Upper lobe of left lung (tissue), 6 donors: Measurements from ENCODE around the gene ZNF385B. TPM values are rescaled to one million over a fixed set of nuclear protein-coding genes. Genes with fewer than 3 reads are reported as not detected.

ENCODE experiments used
- ATAC-seq, 2 donors: fragments of 200-7000 bp; cut with Tn5 transposase; one replicate each; pipeline ENCODE4 v1.9.1; 2022; ENCODE audit warnings: mild to moderate bottlenecking in 2 of 2, moderate library complexity in 2 of 2; ENCODE audit not compliant: low FRiP score in 2 of 2
- DNase-seq, 2 donors: peaks; one replicate each; pipeline ENCODE4 v3.0.0-alpha.2; 2019 to 2020
- H3K27ac ChIP-seq, 4 donors: fragments of 200-600 bp; sonication (generic); one replicate each; pipeline ENCODE4 v1.5.1; 2016 to 2019
- H3K27me3 ChIP-seq, 4 donors: fragments of 200-600 bp; sonication (generic); one replicate each; pipeline ENCODE4 v1.5.1; 2017 to 2019
- H3K36me3 ChIP-seq, 4 donors: fragments of 200-600 bp; sonication (generic); one replicate each; pipeline ENCODE4 v1.5.1; 2016 to 2019
- H3K4me1 ChIP-seq, 4 donors: fragments of 200-600 bp; sonication (generic); one replicate each; pipeline ENCODE4 v1.5.1; 2018 to 2019
- H3K4me3 ChIP-seq, 4 donors: fragments of 200-600 bp; sonication (generic); one replicate each; pipeline ENCODE4 v1.5.1; 2017 to 2019; ENCODE audit warnings: mild to moderate bottlenecking in 2 of 4, moderate library complexity in 1 of 4
- H3K9me3 ChIP-seq, 4 donors: fragments of 200-600 bp; sonication (generic); one replicate each; pipeline ENCODE4 v1.5.1; 2018 to 2019
- CTCF ChIP-seq, 6 experiments: fragments of 450-650 bp in 4 of 6; fragments of 200-600 bp in 2 of 6; sonication (generic) in 2 of 6; IDR thresholded peaks; one replicate each; pipeline ENCODE4 v1.5.1; 2016 to 2019; ENCODE audit warnings: antibody characterized with exemption in 6 of 6
- EP300 ChIP-seq, 4 donors: sonication (generic); formaldehyde crosslinking; IDR thresholded peaks; one replicate each; pipeline ENCODE4 v1.5.1; 2017; ENCODE audit warnings: antibody characterized with exemption in 4 of 4, control low read depth in 2 of 4
- POLR2A ChIP-seq, 4 donors: fragments of 450-650 bp; IDR thresholded peaks; one replicate each; pipeline ENCODE4 v1.5.1; 2016 to 2017; ENCODE audit warnings: antibody characterized with exemption in 4 of 4, mild to moderate bottlenecking in 2 of 4
- POLR2AphosphoS5 ChIP-seq, 2 donors: sonication (generic); formaldehyde crosslinking; IDR thresholded peaks; one replicate each; pipeline ENCODE4 v1.5.1; 2017; ENCODE audit warnings: antibody characterized with exemption in 2 of 2
- WGBS, 2 donors: methylation state at CpG; one replicate each; pipeline ENCODE4 v1.1.5; 2017 to 2018; 5-methylcytosine and 5-hydroxymethylcytosine counted together
- total RNA-seq, 6 donors: library from RNA; depleted of rRNA in 4 of 6; stranded (reverse); fragments of >200 nt in 4 of 6; gene quantifications; one replicate each; pipeline versions ENCODE4 v1.1.0 to v1.2.1, GENCODE V29; 2016 to 2021
- donor health status: DM: no; HTN: no; CAD: no; lungs with moderate emphysema.
- donor health status: DM: no; HTN: yes; CAD: no; lungs with severe emphysema.

ZNF385B gene
- total RNA-seq, 6 donors from 2014 or later: 22.1 to 93.5 (median 40.2) TPM

GRCh38 chr2:179429060-179429471 is 432.3 kb downstream of the ZNF385B start:
- ATAC-seq (peak in 1 of 2 donors; percentile 6), DNase-seq (peak in 1 of 2 donors; percentile 14)
- Histone ChIP-seq H3K4me1 (peaks cover 0 to 7% (median 0%) of the 10 kb centered on the region in 4 donors), H3K27me3 (no peaks in the 10 kb centered on the region), H3K9me3 (no peaks in the 10 kb centered on the region), H3K4me3 (no peak overlapping the region), H3K27ac (no peak overlapping the region), H3K36me3 (no peaks in the 10 kb centered on the region)
- 69 to 77% methylated on average over 9 to 11 of the region's 11 CpGs for WGBS, 2 donors
- TF ChIP-seq POLR2A (IDR thresholded peaks at IDR 0.05) (no peak), EP300 (IDR thresholded peaks at IDR 0.05) (no peak), POLR2AphosphoS5 (IDR thresholded peaks at IDR 0.05) (no peak), CTCF (IDR thresholded peaks at IDR 0.05) (no peak)

DNA sequence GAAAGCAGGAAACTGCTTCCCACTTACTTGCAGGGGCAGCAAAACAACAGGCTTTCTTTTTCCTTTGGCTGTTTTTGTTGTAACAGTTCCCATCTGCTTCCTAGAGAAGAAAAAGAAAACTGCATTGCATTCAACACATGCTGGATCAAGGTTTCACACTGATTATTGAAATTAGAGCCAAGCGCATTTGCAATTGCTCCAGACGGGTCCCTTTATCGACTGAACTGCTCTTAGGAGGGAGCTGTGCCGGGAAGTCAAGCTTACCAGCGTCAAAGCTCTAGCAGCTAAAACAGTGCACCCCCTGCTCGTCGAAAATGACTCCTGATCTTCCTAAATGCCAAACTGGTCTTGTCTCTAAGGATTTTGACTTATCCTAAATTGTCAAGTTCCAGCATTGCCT is 432.8 kb downstream of the ZNF385B start:
- WGBS, 2 donors: 14 to 28% methylated on average over 7 of the region's 7 CpGs
- Histone ChIP-seq H3K4me1 (peaks cover 0 to 7% (median 0%) of the 10 kb centered on the region in 4 donors), H3K27ac (no peak overlapping the region), H3K4me3 (no peak overlapping the region), H3K9me3 (no peaks in the 10 kb centered on the region), H3K36me3 (no peaks in the 10 kb centered on the region), H3K27me3 (no peaks in the 10 kb centered on the region)
- DNase-seq (no peak), ATAC-seq (peak in 1 of 2 donors; percentile 11)
- TF ChIP-seq POLR2A (IDR thresholded peaks at IDR 0.05) (no peak), EP300 (IDR thresholded peaks at IDR 0.05) (no peak), CTCF (IDR thresholded peaks at IDR 0.05) (no peak), POLR2AphosphoS5 (IDR thresholded peaks at IDR 0.05) (no peak)

DNA sequence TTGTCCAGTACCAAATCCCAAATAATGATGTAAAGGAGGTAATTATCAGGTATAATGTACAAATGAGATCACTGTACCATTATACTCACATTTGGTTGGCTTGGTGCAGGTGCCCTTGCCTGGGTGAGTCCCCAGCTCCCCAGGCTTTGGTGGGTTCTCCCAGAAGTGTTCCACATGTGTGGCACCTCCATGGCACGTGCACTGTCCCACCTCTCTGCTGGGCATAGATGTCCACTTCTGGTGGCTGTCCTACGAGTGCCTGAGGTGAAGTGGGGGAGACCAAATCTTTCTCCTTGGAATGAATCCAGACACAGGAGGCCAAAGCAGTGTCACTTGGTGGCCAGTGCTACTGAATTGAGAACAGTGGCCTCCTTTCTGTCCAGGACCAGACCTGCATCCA is 434.3 kb downstream of the ZNF385B start:
- no peak for TF ChIP-seq CTCF (IDR thresholded peaks at IDR 0.05)
- no peak for TF ChIP-seq POLR2A (IDR thresholded peaks at IDR 0.05)
- TF ChIP-seq POLR2AphosphoS5 (IDR thresholded peaks at IDR 0.05): no peak
- no peak for TF ChIP-seq EP300 (IDR thresholded peaks at IDR 0.05)
- Histone ChIP-seq H3K36me3 (no peaks in the 10 kb centered on the region), H3K9me3 (no peaks in the 10 kb centered on the region), H3K27me3 (no peaks in the 10 kb centered on the region), H3K4me3 (no peak overlapping the region), H3K4me1 (peaks cover 0 to 7% (median 0%) of the 10 kb centered on the region in 4 donors), H3K27ac (no peak overlapping the region)
- WGBS, 2 donors: 94 to 96% methylated on average over 2 of the region's 2 CpGs
- ATAC-seq: no peak
- DNase-seq: no peak

GRCh38 chr2:179424571-179424970 is 436.8 kb downstream of the ZNF385B start:
- Histone ChIP-seq H3K36me3 (no peaks in the 10 kb centered on the region), H3K9me3 (no peaks in the 10 kb centered on the region), H3K4me1 (peaks cover 0 to 7% (median 0%) of the 10 kb centered on the region in 4 donors), H3K27ac (no peak overlapping the region), H3K27me3 (no peaks in the 10 kb centered on the region), H3K4me3 (no peak overlapping the region)
- no peak for DNase-seq
- 89 to 95% methylated on average over 3 of the region's 3 CpGs for WGBS, 2 donors
- no peak for ATAC-seq
- no peak for TF ChIP-seq POLR2AphosphoS5 (IDR thresholded peaks at IDR 0.05)
- no peak for TF ChIP-seq POLR2A (IDR thresholded peaks at IDR 0.05)

DNA sequence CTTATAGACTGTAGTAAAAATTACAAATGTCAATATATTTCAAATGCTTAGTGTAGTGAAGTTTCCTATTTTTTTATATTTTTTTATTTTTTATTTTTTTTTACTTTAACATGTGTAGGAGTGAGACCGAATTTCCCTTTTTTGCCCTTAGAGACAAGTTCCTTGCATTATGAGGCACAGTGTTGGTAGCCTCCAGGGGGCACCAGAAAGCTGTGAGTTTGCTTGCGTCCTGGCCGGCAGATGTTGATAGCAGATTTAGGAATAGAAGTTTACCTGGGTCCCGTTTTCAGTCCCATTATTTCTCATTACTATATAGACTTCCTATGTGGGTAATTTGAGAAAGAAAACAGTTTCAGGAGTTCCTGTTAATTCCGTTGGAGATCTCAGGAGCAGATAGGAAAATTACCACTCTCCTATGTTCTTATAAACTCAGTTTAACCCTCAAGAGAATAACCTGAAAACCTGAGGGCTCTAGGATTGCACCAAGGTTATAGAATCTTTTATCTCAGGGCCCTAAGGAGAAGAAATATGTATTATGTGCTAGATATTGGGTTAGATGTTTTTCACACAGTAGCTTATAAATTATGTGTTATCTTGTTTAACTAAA is 439.3 kb downstream of the ZNF385B start:
- Histone ChIP-seq H3K9me3 (no peaks in the 10 kb centered on the region), H3K4me3 (no peak overlapping the region), H3K27ac (no peak overlapping the region), H3K27me3 (no peaks in the 10 kb centered on the region), H3K36me3 (no peaks in the 10 kb centered on the region), H3K4me1 (no peaks in the 10 kb centered on the region)
- 5 to 8% methylated on average over 5 of the region's 5 CpGs for WGBS, 2 donors
- ATAC-seq (peak; percentile 53 to 88), DNase-seq (peak in 1 of 2 donors; percentile 79)
- TF ChIP-seq CTCF (IDR thresholded peaks at IDR 0.05) (peak in 5 of 6 experiments; percentile 43 to 59 (median 51)), EP300 (IDR thresholded peaks at IDR 0.05) (no peak)
